GM12878 (cell line): ENCODE results near the gene SLCO3A1. TPM values are rescaled to one million over a fixed set of nuclear protein-coding genes. Genes with fewer than 3 reads are reported as not detected.

ENCODE experiments used
- ATAC-seq: fragments of 200-7000 bp; cut with Tn5 transposase; 3 replicates; pipeline ENCODE4 v1.9.1; 2020; ENCODE audit warnings: mild to moderate bottlenecking, moderate library complexity
- BruUV-seq: library from RNA; stranded (reverse); fragments of 400-500 nt; replicated peaks from 2 replicates; lab custom pipeline; 2021; lab: Mats Ljungman, UMichigan
- CTCF ChIA-PET: fragments of 300-600 bp; sonication (Branson Sonifier 250); formaldehyde crosslinking; extraction: SDS; loops from one replicate; lab custom pipeline; 2021; ENCODE audit warnings: inconsistent platforms; lab: Yijun Ruan, JAX
- POLR2A ChIA-PET: fragments of 350-600 bp; formaldehyde crosslinking; extraction: SDS; loops from one replicate; lab custom pipeline; 2021; ENCODE audit warnings: inconsistent platforms; lab: Charles Lee
- RAD21 ChIA-PET: fragments of 300-600 bp; sonication (Branson Sonifier 250); formaldehyde crosslinking; loops from one replicate; lab custom pipeline; 2023; ENCODE audit warnings: antibody characterized with exemption; ENCODE audit not compliant: unreplicated experiment; lab: Charles Lee
- SMC1A ChIA-PET: fragments of 300-600 bp; sonication (Branson Sonifier 250); formaldehyde crosslinking; loops from one replicate; lab custom pipeline; 2023; ENCODE audit not compliant: unreplicated experiment, uncharacterized antibody; lab: Charles Lee
- DNase-seq: peaks from one replicate; pipeline ENCODE4 v3.0.0-alpha.2; 2011; ENCODE audit warnings: low read depth, low spot score
- FAIRE-seq: peaks from 3 replicates; lab custom pipeline; 2011; peaks lifted over from hg19 to GRCh38; lab: Jason Lieb, UNC
- H2AFZ ChIP-seq: 2 replicates; pipeline ENCODE4 v1.6.0; 2011; ENCODE audit warnings: low read depth, low read length, control low read depth; ENCODE audit not compliant: control insufficient read depth
- H3K27ac ChIP-seq: 2 replicates; pipeline ENCODE4 v1.5.1; 2011; ENCODE audit warnings: control low read depth; ENCODE audit not compliant: control insufficient read depth, insufficient read depth
- H3K27me3 ChIP-seq, 2 experiments: replicated peaks in 1 of 2; 2 replicates each; pipeline versions ENCODE4 v1.6.0 to v1.6.1; 2011; ENCODE audit warnings: low read length in 1 of 2; ENCODE audit not compliant: control insufficient read depth in 2 of 2, insufficient read depth in 2 of 2
- H3K36me3 ChIP-seq, 2 experiments: 2 replicates each; pipeline ENCODE4 v1.5.1; 2011; ENCODE audit warnings: low read length in 1 of 2; ENCODE audit not compliant: control insufficient read depth in 2 of 2, insufficient read depth in 2 of 2
- H3K4me1 ChIP-seq: 2 replicates; pipeline ENCODE4 v1.6.1; 2011; ENCODE audit warnings: mild to moderate bottlenecking, low read length, moderate library complexity, mixed read lengths; ENCODE audit not compliant: control insufficient read depth, insufficient read depth
- H3K4me2 ChIP-seq: 2 replicates; pipeline ENCODE4 v1.6.0; 2011; ENCODE audit warnings: control low read depth; ENCODE audit not compliant: control insufficient read depth, insufficient read depth
- H3K4me3 ChIP-seq: fragments of 200-600 bp; sonication (generic); 2 replicates; pipeline ENCODE4 v1.5.1; 2016
- H3K79me2 ChIP-seq: 2 replicates; pipeline ENCODE4 v1.6.0; 2011; ENCODE audit warnings: low read length; ENCODE audit not compliant: control insufficient read depth, insufficient read depth
- H3K9ac ChIP-seq: 2 replicates; pipeline ENCODE4 v1.8.0; 2011; ENCODE audit warnings: low read length, control low read depth, mixed read lengths; ENCODE audit not compliant: control insufficient read depth, insufficient read depth
- H3K9me3 ChIP-seq: replicated peaks from 3 replicates; pipeline ENCODE4 v1.5.1; 2011; ENCODE audit warnings: mild to moderate bottlenecking, low read length; ENCODE audit not compliant: control insufficient read depth, insufficient read depth
- H4K20me1 ChIP-seq: 2 replicates; pipeline ENCODE4 v1.6.0; 2011; ENCODE audit not compliant: control insufficient read depth, insufficient read depth
- CHD2 ChIP-seq: IDR thresholded peaks from 2 replicates; pipeline ENCODE4 v1.6.1; 2011; ENCODE audit warnings: low read depth, low read length, improper control_type of control experiment, borderline replicate concordance
- CTCF ChIP-seq, 3 experiments: IDR thresholded peaks in 2 of 3; conservative IDR thresholded peaks in 1 of 3; 2 replicates each; pipeline ENCODE4 v1.5.1; 2011; ENCODE audit warnings: low read depth in 3 of 3, low read length in 3 of 3, mild to moderate bottlenecking in 3 of 3, control low read depth in 2 of 3, moderate library complexity in 2 of 3, inconsistent platforms in 1 of 3, mixed read lengths in 1 of 3; ENCODE audit not compliant: control insufficient read depth in 2 of 3, insufficient read depth in 1 of 3; ENCODE audit errors: extremely low read depth in 1 of 3
- E2F4 ChIP-seq: IDR thresholded peaks from 2 replicates; pipeline ENCODE4 v1.6.1; 2012; ENCODE audit warnings: low read depth, low read length, improper control_type of control experiment
- FOXK2 ChIP-seq: fragments of 450-650 bp; IDR thresholded peaks from 2 replicates; pipeline ENCODE4 v1.6.1; 2017; ENCODE audit warnings: mild to moderate bottlenecking, moderate library complexity
- HCFC1 ChIP-seq: fragments of 150-350 bp; IDR thresholded peaks from 2 replicates; pipeline ENCODE4 v1.6.1; 2014; ENCODE audit warnings: low read length
- HDAC6 ChIP-seq: fragments of 200-600 bp; sonication (generic); IDR thresholded peaks from one replicate; pipeline ENCODE4 v1.8.0; 2017; ENCODE audit warnings: antibody characterized with exemption; ENCODE audit not compliant: unreplicated experiment
- KAT2A ChIP-seq: conservative IDR thresholded peaks from 2 replicates; pipeline ENCODE4 v1.6.1; 2011; ENCODE audit warnings: low read depth, low read length; ENCODE audit not compliant: control insufficient read depth
- NR2C2 ChIP-seq: IDR thresholded peaks from 2 replicates; pipeline ENCODE4 v1.6.1; 2011; ENCODE audit warnings: borderline replicate concordance, low read depth; ENCODE audit not compliant: control insufficient read depth, insufficient read length
- NR2F1 ChIP-seq: fragments of 450-650 bp; conservative IDR thresholded peaks from 2 replicates; pipeline ENCODE4 v1.6.1; 2017; ENCODE audit warnings: mild to moderate bottlenecking
- PML ChIP-seq: IDR thresholded peaks from 2 replicates; pipeline ENCODE4 v1.6.1; 2012; ENCODE audit warnings: low read length, inconsistent platforms
- RFX5 ChIP-seq: IDR thresholded peaks from 2 replicates; pipeline ENCODE4 v1.6.1; 2011; ENCODE audit warnings: low read depth, low read length, improper control_type of control experiment
- SMARCA5 ChIP-seq: fragments of 450-650 bp; IDR thresholded peaks from 2 replicates; pipeline ENCODE4 v1.6.1; 2017; ENCODE audit warnings: mild to moderate bottlenecking
- SMC3 ChIP-seq: IDR thresholded peaks from 2 replicates; pipeline ENCODE4 v1.6.1; 2011; ENCODE audit warnings: low read length, improper control_type of control experiment, borderline replicate concordance
- SP1 ChIP-seq: IDR thresholded peaks from one replicate; pipeline ENCODE4 v1.6.1; 2011; ENCODE audit warnings: low read depth, low read length
- ZBED1 ChIP-seq: IDR thresholded peaks from 2 replicates; pipeline ENCODE4 v1.6.1; 2016; ENCODE audit warnings: borderline replicate concordance
- ZNF622 ChIP-seq: fragments of 450-650 bp; IDR thresholded peaks from 2 replicates; pipeline ENCODE4 v1.6.1; 2017; ENCODE audit warnings: mild to moderate bottlenecking, inconsistent platforms
- WGBS: methylation state at CpG from one replicate; pipeline ENCODE4 v1.1.6; 2016; ENCODE audit warnings: low lambda C conversion rate; ENCODE audit not compliant: insufficient replicate concordance, insufficient coverage; ENCODE audit errors: missing lambda C conversion rate; 5-methylcytosine and 5-hydroxymethylcytosine counted together
- in situ Hi-C: fragments of 300-500 bp; cut with MboI; formaldehyde crosslinking; loops from 9 replicates; pipeline ENCODE4 v1.14.3; 2018; ENCODE audit warnings: mixed read lengths
- intact Hi-C: fragments of 100-400 bp; cut with micrococcal nuclease; formaldehyde crosslinking; loops from one replicate; pipeline ENCODE4 v1.14.2; 2022; ENCODE audit not compliant: unreplicated experiment
- polyA plus RNA-seq, 11 experiments: library from polyadenylated mRNA; depleted of rRNA in 4 of 11; unstranded in 6 of 11; stranded (reverse) in 5 of 11; fragments of >200 nt; fragmentation: Nextera tagmentation in 4 of 11; fragmentation: Illumina TruSeq in 1 of 11; extraction: Ambion mirVana in 4 of 11; extraction: Trizol in 1 of 11; gene quantifications; 1 replicate in 1 of 11; 2 replicates in 10 of 11; pipeline versions ENCODE4 v1.2.1 to v1.2.3, GENCODE V29; 2011 to 2016; ENCODE audit warnings: inconsistent platforms in 2 of 11, missing spikeins in 2 of 11, low read depth in 1 of 11
- total RNA-seq, 4 experiments: library from RNA; depleted of rRNA in 3 of 4; stranded (reverse); fragments of >200 nt in 3 of 4; fragmentation: Illumina TruSeq in 1 of 4; extraction: Trizol in 1 of 4; gene quantifications; 2 replicates each; pipeline versions ENCODE4 v1.2.1 to v1.2.3, GENCODE V29; 2013 to 2021
- TF ChIP-seq, protein P1 (sequence below): fragments of 450-650 bp; IDR thresholded peaks from 2 replicates; pipeline ENCODE4 v1.6.1; 2016; ENCODE audit warnings: mild to moderate bottlenecking

The SLCO3A1 gene
- total and polyA plus RNA-seq, 10 of the 15 experiments (the other 5 are each of a cell fraction or from before 2014, with no cell fraction given): 0.05 to 5.9 (median 0.31) TPM

DNA sequence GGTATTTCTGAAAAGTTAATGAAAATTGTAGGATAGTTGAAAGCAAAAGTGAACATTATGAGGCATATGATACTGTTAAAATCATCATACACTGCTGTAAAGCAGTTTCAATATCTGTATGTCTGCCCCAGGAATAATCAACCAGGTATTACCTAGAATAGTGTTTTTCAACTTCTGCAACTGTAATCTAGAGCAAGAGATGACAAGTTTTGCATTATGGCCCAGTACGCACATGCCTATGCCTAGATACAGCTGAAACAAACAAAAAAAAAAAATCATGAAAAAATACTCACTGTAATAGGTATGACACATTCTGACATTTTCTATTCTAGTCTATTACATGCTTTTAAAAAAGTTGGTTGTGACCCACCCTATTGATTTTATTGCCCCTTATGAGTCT is 299.5 kb downstream of the SLCO3A1 start:
- CTCF ChIA-PET: no interaction called here

More for the DNA sequence above, 299.5 kb downstream of the SLCO3A1 start:
- Histone ChIP-seq H3K4me2 (no peak overlapping the region), H3K4me1 (no peaks in the 10 kb centered on the region), H3K27me3 (no peaks in the 10 kb centered on the region), H4K20me1 (no peaks in the 10 kb centered on the region), H3K79me2 (no peaks in the 10 kb centered on the region), H3K9me3 (no peaks in the 10 kb centered on the region), H3K9ac (no peak overlapping the region), H3K36me3 (no peaks in the 10 kb centered on the region), H3K27ac (no peak overlapping the region)
- BruUV-seq: no TSS peak
- intact Hi-C loops: no loop called here
- ChIA-PET POLR2A (interaction anchor here (1.0 kb wide), 1 partner anchor 30 kb away, joined by 3 read pairs; no protein-coding TSS in a partner anchor), RAD21 (no interaction called here)
- ATAC-seq (no peak), FAIRE-seq (no peak), DNase-seq (no peak)
- no peak for TF ChIP-seq PML
- TF ChIP-seq KAT2A: no peak
- TF ChIP-seq ZBED1: no peak
- no peak for TF ChIP-seq CHD2
- no peak for TF ChIP-seq E2F4
- no peak for TF ChIP-seq RFX5
- TF ChIP-seq ZNF622: no peak
- no peak for TF ChIP-seq NR2C2
- no peak for TF ChIP-seq HCFC1
- TF ChIP-seq, protein P1, sequence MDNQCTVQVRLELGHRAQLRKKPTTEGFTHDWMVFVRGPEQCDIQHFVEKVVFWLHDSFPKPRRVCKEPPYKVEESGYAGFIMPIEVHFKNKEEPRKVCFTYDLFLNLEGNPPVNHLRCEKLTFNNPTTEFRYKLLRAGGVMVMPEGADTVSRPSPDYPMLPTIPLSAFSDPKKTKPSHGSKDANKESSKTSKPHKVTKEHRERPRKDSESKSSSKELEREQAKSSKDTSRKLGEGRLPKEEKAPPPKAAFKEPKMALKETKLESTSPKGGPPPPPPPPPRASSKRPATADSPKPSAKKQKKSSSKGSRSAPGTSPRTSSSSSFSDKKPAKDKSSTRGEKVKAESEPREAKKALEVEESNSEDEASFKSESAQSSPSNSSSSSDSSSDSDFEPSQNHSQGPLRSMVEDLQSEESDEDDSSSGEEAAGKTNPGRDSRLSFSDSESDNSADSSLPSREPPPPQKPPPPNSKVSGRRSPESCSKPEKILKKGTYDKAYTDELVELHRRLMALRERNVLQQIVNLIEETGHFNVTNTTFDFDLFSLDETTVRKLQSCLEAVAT: no peak
- TF ChIP-seq SMARCA5: no peak
- TF ChIP-seq CTCF (IDR thresholded peaks at IDR 0.05 in 2 of 3, conservative IDR thresholded peaks at IDR 0.05 in 1 of 3; ENCODE audit: control insufficient read depth in 2 of 3, extremely low read depth in 1 of 3, insufficient read depth in 1 of 3, low read depth in 3 of 3, low read length in 3 of 3): no peak
- TF ChIP-seq HDAC6: no peak
- TF ChIP-seq FOXK2: no peak
- no peak for TF ChIP-seq NR2F1
- no peak for TF ChIP-seq SP1
- no peak for TF ChIP-seq SMC3
- TF ChIP-seq, all 136 proteins: peak for 0
- Histone ChIP-seq H2AFZ (no peak overlapping the region), H3K4me3 (no peak overlapping the region)
- SMC1A ChIA-PET: no interaction called here
- WGBS: 81% methylated on average over 1 of the region's 1 CpG
- in situ Hi-C loops: no loop called here
